Measurements from ENCODE around the gene EDEM3.

Gene EDEM3, protein sequence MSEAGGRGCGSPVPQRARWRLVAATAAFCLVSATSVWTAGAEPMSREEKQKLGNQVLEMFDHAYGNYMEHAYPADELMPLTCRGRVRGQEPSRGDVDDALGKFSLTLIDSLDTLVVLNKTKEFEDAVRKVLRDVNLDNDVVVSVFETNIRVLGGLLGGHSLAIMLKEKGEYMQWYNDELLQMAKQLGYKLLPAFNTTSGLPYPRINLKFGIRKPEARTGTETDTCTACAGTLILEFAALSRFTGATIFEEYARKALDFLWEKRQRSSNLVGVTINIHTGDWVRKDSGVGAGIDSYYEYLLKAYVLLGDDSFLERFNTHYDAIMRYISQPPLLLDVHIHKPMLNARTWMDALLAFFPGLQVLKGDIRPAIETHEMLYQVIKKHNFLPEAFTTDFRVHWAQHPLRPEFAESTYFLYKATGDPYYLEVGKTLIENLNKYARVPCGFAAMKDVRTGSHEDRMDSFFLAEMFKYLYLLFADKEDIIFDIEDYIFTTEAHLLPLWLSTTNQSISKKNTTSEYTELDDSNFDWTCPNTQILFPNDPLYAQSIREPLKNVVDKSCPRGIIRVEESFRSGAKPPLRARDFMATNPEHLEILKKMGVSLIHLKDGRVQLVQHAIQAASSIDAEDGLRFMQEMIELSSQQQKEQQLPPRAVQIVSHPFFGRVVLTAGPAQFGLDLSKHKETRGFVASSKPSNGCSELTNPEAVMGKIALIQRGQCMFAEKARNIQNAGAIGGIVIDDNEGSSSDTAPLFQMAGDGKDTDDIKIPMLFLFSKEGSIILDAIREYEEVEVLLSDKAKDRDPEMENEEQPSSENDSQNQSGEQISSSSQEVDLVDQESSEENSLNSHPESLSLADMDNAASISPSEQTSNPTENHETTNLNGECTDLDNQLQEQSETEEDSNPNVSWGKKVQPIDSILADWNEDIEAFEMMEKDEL

GRCh38 chr1:184754476-184755225 is at the start of gene EDEM3:
Gene EDEM3 (minus strand): TSS chr1:184754858. CDS start chr1:184754646, 212 bp downstream.
- Mint-ChIP-seq H3K9me3 (no peaks in the 10 kb centered on the region), H3K27me3 (peaks cover 9% of the 10 kb centered on the region), H3K4me3 (peak within 1 kb of the TSS; percentile 96), H3K36me3 (ENCODE audit: low read depth) (peaks cover 16% of the 10 kb centered on the region), H3K4me1 (ENCODE audit: low read depth) (peaks cover 50% of the 10 kb centered on the region), H3K27ac (peak within 1 kb of the TSS; percentile 92)

- H3K9me3 Mint-ChIP-seq, result no peaks in the 10 kb centered on the region
- peaks cover 4% of the 10 kb centered on the region for H3K36me3 Mint-ChIP-seq (ENCODE audit: low read depth)
- no peak overlapping the region for H3K27ac Mint-ChIP-seq
- no peak overlapping the region for H3K4me3 Mint-ChIP-seq
- H3K27me3 Mint-ChIP-seq, result no peaks in the 10 kb centered on the region
- H3K4me1 Mint-ChIP-seq (ENCODE audit: low read depth), result peaks cover 7% of the 10 kb centered on the region
Measured at GRCh38 chr1:184804220-184804619, 49.6 kb upstream of the EDEM3 start.

GRCh38 chr1:184803180-184803492 is 48.5 kb upstream of the EDEM3 start:
- H3K4me3 Mint-ChIP-seq, result no peak overlapping the region
- no peak overlapping the region for H3K27ac Mint-ChIP-seq
- no peaks in the 10 kb centered on the region for H3K27me3 Mint-ChIP-seq
- peaks cover 7% of the 10 kb centered on the region for H3K4me1 Mint-ChIP-seq (ENCODE audit: low read depth)
- H3K36me3 Mint-ChIP-seq (ENCODE audit: low read depth), result peaks cover 4% of the 10 kb centered on the region
- no peaks in the 10 kb centered on the region for H3K9me3 Mint-ChIP-seq

- no peak overlapping the region for H3K27ac Mint-ChIP-seq
- no peaks in the 10 kb centered on the region for H3K9me3 Mint-ChIP-seq
- peaks cover 4% of the 10 kb centered on the region for H3K36me3 Mint-ChIP-seq (ENCODE audit: low read depth)
- H3K4me3 Mint-ChIP-seq, result no peak overlapping the region
- H3K27me3 Mint-ChIP-seq, result no peaks in the 10 kb centered on the region
- H3K4me1 Mint-ChIP-seq (ENCODE audit: low read depth), result peaks cover 7% of the 10 kb centered on the region
Measured at GRCh38 chr1:184802354-184803179, 47.9 kb upstream of the EDEM3 start.

DNA sequence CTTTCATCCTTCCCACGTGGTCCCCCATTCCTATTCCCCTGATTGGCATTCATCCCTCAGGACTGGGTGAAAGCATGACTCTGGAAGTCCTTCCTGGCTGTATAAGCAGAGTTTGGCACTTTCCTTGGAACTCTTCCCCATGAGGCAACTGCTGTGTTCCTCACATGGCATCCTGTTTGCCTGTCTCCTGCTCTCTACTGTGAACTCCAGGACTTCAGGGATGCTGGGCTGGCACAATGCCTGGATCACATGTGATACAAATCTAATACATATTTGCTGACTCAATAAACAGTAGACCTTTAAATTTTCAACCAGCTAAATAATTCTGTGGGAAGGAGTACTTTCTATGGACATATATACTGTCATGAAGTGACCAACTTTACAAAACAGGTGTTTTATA is 46.8 kb upstream of the EDEM3 start:
- Mint-ChIP-seq H3K4me3 (no peak overlapping the region), H3K9me3 (no peaks in the 10 kb centered on the region)

DNA sequence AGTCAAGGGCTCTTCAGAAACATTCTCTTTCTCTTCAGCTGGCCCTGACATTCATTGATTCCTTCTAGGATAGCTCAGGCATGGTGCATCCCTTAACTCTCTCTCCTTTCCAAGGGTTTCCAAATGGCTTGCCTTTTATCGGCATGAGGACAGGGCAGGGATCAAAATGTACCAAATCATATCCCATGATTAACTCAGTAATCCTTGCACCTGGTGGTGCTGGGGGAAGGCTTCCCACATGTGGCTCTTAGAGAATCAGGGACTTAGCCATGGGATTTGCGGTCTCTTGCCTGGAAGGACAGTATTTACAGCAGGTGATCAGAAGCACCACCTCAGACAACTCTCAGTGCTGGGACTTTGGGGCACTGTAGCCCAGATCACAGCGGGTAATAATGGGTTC is 46.2 kb upstream of the EDEM3 start:
- peaks cover 5% of the 10 kb centered on the region for H3K4me1 Mint-ChIP-seq (ENCODE audit: low read depth)
- no peak overlapping the region for H3K4me3 Mint-ChIP-seq
- H3K27ac Mint-ChIP-seq, result no peak overlapping the region
- no peaks in the 10 kb centered on the region for H3K27me3 Mint-ChIP-seq
- H3K36me3 Mint-ChIP-seq (ENCODE audit: low read depth), result peaks cover 4% of the 10 kb centered on the region
- H3K9me3 Mint-ChIP-seq, result no peaks in the 10 kb centered on the region

More for the DNA sequence above, 46.8 kb upstream of the EDEM3 start:
- Mint-ChIP-seq H3K4me1 (ENCODE audit: low read depth) (peaks cover 7% of the 10 kb centered on the region), H3K27ac (no peak overlapping the region), H3K27me3 (no peaks in the 10 kb centered on the region), H3K36me3 (ENCODE audit: low read depth) (peaks cover 4% of the 10 kb centered on the region)

GRCh38 chr1:184793967-184794366 is 39.3 kb upstream of the EDEM3 start:
- peaks cover 44% of the 10 kb centered on the region for H3K4me1 Mint-ChIP-seq (ENCODE audit: low read depth)
- H3K4me3 Mint-ChIP-seq, result no peak overlapping the region
- H3K27me3 Mint-ChIP-seq, result no peaks in the 10 kb centered on the region
- no peaks in the 10 kb centered on the region for H3K36me3 Mint-ChIP-seq (ENCODE audit: low read depth)
- no peak overlapping the region for H3K27ac Mint-ChIP-seq
- no peaks in the 10 kb centered on the region for H3K9me3 Mint-ChIP-seq

- Mint-ChIP-seq H3K27me3 (no peaks in the 10 kb centered on the region), H3K27ac (peak overlapping the region; percentile 93), H3K36me3 (ENCODE audit: low read depth) (no peaks in the 10 kb centered on the region), H3K9me3 (no peaks in the 10 kb centered on the region), H3K4me3 (no peak overlapping the region), H3K4me1 (ENCODE audit: low read depth) (peaks cover 44% of the 10 kb centered on the region)
Measured at GRCh38 chr1:184792450-184792969, 37.9 kb upstream of the EDEM3 start.

GRCh38 chr1:184791550-184791900 is 36.9 kb upstream of the EDEM3 start:
- H3K4me1 Mint-ChIP-seq (ENCODE audit: low read depth), result peaks cover 44% of the 10 kb centered on the region
- H3K36me3 Mint-ChIP-seq (ENCODE audit: low read depth), result no peaks in the 10 kb centered on the region
- no peaks in the 10 kb centered on the region for H3K9me3 Mint-ChIP-seq
- no peaks in the 10 kb centered on the region for H3K27me3 Mint-ChIP-seq
- peak overlapping the region; percentile 93 for H3K27ac Mint-ChIP-seq
- no peak overlapping the region for H3K4me3 Mint-ChIP-seq

DNA sequence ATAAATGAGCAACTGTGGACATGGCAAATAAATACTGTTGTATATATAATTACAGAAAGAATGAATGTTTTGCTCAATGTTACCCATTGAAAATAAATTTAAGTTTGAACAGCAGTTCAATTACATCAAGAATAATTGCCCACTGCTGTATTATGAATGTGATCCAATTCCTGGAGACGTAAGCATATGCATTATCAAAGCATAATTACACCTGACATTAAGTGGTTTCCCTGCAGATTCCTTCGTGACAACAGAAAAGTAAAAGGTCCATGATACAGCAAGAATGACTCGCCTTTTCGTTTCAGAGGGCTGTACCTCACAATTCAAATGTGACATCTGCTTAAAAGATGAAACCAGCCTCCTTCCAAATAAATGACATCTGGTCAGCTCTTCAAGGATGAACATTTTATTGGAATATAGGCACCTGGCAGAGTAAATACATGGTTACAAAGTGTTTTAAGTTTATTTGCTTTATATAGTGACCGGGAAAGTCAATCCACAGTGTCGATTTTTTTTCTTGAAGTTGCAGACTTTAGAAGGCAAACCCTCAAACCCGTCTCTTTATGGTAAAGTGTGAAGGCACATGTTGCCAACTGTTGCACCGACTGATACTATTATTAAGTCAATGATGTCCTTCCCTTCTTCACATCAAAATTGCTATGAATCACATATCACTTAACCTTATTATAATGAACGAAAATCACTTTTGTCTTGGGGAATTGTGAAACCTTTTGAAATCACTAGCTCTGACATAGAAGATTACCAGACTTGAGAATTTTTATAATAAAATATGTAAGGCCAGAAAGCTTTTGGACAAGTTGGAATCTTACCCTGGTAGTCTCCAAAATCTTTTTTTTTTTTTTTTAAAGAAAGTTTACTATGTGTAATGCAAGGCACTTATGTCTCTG is 36.2 kb upstream of the EDEM3 start:
- H3K9me3 Mint-ChIP-seq, result no peaks in the 10 kb centered on the region
- no peak overlapping the region for H3K4me3 Mint-ChIP-seq
- no peaks in the 10 kb centered on the region for H3K36me3 Mint-ChIP-seq (ENCODE audit: low read depth)
- no peaks in the 10 kb centered on the region for H3K27me3 Mint-ChIP-seq
- H3K4me1 Mint-ChIP-seq (ENCODE audit: low read depth), result peaks cover 44% of the 10 kb centered on the region
- peak overlapping the region; percentile 93 for H3K27ac Mint-ChIP-seq

- Mint-ChIP-seq H3K36me3 (ENCODE audit: low read depth) (no peaks in the 10 kb centered on the region), H3K27me3 (no peaks in the 10 kb centered on the region), H3K9me3 (peaks cover 7% of the 10 kb centered on the region), H3K4me1 (ENCODE audit: low read depth) (peaks cover 44% of the 10 kb centered on the region), H3K4me3 (no peak overlapping the region), H3K27ac (no peak overlapping the region)
Measured at GRCh38 chr1:184789884-184790283, 35.2 kb upstream of the EDEM3 start.

DNA sequence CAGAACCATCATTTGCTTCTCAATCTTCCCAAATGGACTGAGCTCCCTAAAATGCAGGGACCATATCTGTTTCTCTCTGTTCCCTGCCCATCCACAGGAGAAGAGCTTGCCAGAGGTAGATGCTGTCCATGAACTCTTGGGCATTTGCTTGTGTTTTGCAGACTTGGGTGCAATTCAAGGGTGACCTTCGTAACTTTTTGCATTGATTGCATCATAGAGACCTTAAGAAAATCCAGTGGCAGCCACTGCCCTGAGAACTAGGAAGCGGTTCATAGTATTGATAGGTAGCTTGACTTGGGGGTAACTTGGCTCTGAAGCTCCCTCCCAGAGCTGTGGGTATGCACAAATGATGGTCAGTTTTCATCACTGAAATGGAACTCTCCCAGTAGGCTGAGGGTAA is 34.3 kb upstream of the EDEM3 start:
- Mint-ChIP-seq H3K9me3 (peaks cover 14% of the 10 kb centered on the region), H3K27ac (no peak overlapping the region), H3K4me1 (ENCODE audit: low read depth) (peaks cover 43% of the 10 kb centered on the region)

DNA sequence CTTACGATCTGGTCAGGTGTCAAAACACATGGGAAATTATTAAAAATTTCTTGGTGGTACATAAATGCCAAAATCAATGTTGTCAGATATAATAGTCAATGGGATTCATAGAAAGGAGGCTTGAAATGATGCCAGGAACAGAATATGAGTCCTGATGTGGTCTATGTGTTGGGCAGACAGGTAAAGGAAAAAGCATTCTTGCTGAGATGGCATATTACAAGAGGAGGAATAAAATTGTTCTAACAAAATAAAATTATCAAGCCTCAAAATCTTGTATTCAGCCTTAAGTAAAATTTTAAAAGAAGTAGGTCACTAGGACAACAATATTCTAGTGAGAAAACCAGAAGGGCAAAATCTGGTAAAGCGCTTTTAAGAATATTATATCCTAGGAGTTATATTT is 30.9 kb upstream of the EDEM3 start:
- Mint-ChIP-seq H3K9me3 (peaks cover 30% of the 10 kb centered on the region), H3K36me3 (ENCODE audit: low read depth) (peaks cover 25% of the 10 kb centered on the region), H3K4me3 (no peak overlapping the region), H3K27me3 (no peaks in the 10 kb centered on the region), H3K27ac (no peak overlapping the region), H3K4me1 (ENCODE audit: low read depth) (peaks cover 10% of the 10 kb centered on the region)

More for the DNA sequence above, 34.3 kb upstream of the EDEM3 start:
- peaks cover 4% of the 10 kb centered on the region for H3K36me3 Mint-ChIP-seq (ENCODE audit: low read depth)
- H3K4me3 Mint-ChIP-seq, result no peak overlapping the region
- H3K27me3 Mint-ChIP-seq, result no peaks in the 10 kb centered on the region
